CD14-positive monocyte (primary cell): ENCODE data around the gene SFTPB. TPM values are rescaled to one million over a fixed set of nuclear protein-coding genes. Genes with fewer than 3 reads are reported as not detected.

Experiments used
- DNase-seq, 3 donors: peaks; one replicate each; pipeline ENCODE4 v3.0.0-alpha.2; 2011 to 2022
- H2AFZ ChIP-seq: 2 replicates; pipeline ENCODE4 v1.6.0; 2012; ENCODE audit warnings: mild to moderate bottlenecking, low read depth, low read length, inconsistent platforms; ENCODE audit not compliant: insufficient read depth, poor library complexity, severe bottlenecking
- H3K27ac ChIP-seq, 2 donors: 1 replicate in 1 of 2; 2 replicates in 1 of 2; pipeline ENCODE4 v1.5.1; 2012 to 2013; ENCODE audit warnings: low read length in 2 of 2, control low read depth in 1 of 2, inconsistent platforms in 1 of 2, low read depth in 1 of 2, mild to moderate bottlenecking in 1 of 2
- H3K27me3 ChIP-seq, 2 donors: one replicate each; pipeline versions ENCODE4 v1.6.0 to v1.6.1; 2011 to 2013; ENCODE audit warnings: low read length in 2 of 2; ENCODE audit not compliant: control insufficient read depth in 2 of 2, insufficient read depth in 2 of 2
- H3K36me3 ChIP-seq, 2 donors: replicated peaks in 1 of 2; 1 replicate in 1 of 2; 2 replicates in 1 of 2; pipeline versions ENCODE4 v1.5.1 to v1.6.1; 2012 to 2013; ENCODE audit warnings: low read length in 2 of 2, control low read depth in 1 of 2, inconsistent platforms in 1 of 2, mild to moderate bottlenecking in 1 of 2; ENCODE audit not compliant: insufficient read depth in 2 of 2, control insufficient read depth in 1 of 2
- H3K4me1 ChIP-seq, 2 donors: 1 replicate in 1 of 2; 2 replicates in 1 of 2; pipeline versions ENCODE4 v1.5.1 to v1.6.1; 2012 to 2013; ENCODE audit warnings: low read length in 2 of 2, control low read depth in 1 of 2, inconsistent platforms in 1 of 2, mild to moderate bottlenecking in 1 of 2, moderate library complexity in 1 of 2; ENCODE audit not compliant: insufficient read depth in 2 of 2, control insufficient read depth in 1 of 2
- H3K4me2 ChIP-seq: replicated peaks from 2 replicates; pipeline ENCODE3; 2012; ENCODE audit warnings: low read length, moderate library complexity, mild to moderate bottlenecking; ENCODE audit not compliant: poor library complexity, severe bottlenecking; ENCODE audit errors: extremely low read depth
- H3K4me3 ChIP-seq, 3 experiments: fragments of 200-600 bp in 1 of 3; sonication (generic) in 1 of 3; replicated peaks in 1 of 3; 1 replicate in 2 of 3; 2 replicates in 1 of 3; pipeline ENCODE4 v1.5.1; 2011 to 2013; ENCODE audit warnings: low read length in 3 of 3, mild to moderate bottlenecking in 3 of 3, control low read depth in 2 of 3, low read depth in 2 of 3, inconsistent platforms in 1 of 3, moderate library complexity in 1 of 3
- H3K79me2 ChIP-seq: 2 replicates; pipeline ENCODE4 v1.6.0; 2012; ENCODE audit warnings: mild to moderate bottlenecking, control low read depth, inconsistent platforms, low read length, moderate library complexity; ENCODE audit not compliant: insufficient read depth
- H3K9ac ChIP-seq: 2 replicates; pipeline ENCODE4 v1.6.0; 2017; ENCODE audit warnings: low read length, mild to moderate bottlenecking; ENCODE audit not compliant: insufficient read depth, poor library complexity, severe bottlenecking
- H3K9me3 ChIP-seq, 2 donors: replicated peaks in 1 of 2; 1 replicate in 1 of 2; 2 replicates in 1 of 2; pipeline versions ENCODE4 v1.5.1 to v1.6.1; 2012 to 2013; ENCODE audit warnings: low read length in 2 of 2, control low read depth in 1 of 2; ENCODE audit not compliant: control insufficient read depth in 1 of 2, insufficient read depth in 1 of 2
- H4K20me1 ChIP-seq: 2 replicates; pipeline ENCODE4 v1.6.0; 2012; ENCODE audit warnings: mild to moderate bottlenecking, low read length, control low read depth, moderate library complexity; ENCODE audit not compliant: insufficient read depth
- H3K27ac Mint-ChIP-seq, 7 donors: one replicate each; pipeline ENCODE4 v1.8.0; 2020; ENCODE audit warnings: mild to moderate bottlenecking in 7 of 7, mixed read lengths in 7 of 7, moderate library complexity in 6 of 7, inconsistent platforms in 2 of 7
- H3K27me3 Mint-ChIP-seq, 3 donors: one replicate each; pipeline ENCODE4 v1.8.0; 2021 to 2022; ENCODE audit warnings: low read depth in 3 of 3, mild to moderate bottlenecking in 3 of 3, mixed read lengths in 3 of 3, moderate library complexity in 3 of 3, inconsistent platforms in 1 of 3
- H3K36me3 Mint-ChIP-seq, 2 donors: one replicate each; pipeline ENCODE4 v1.8.0; 2020; ENCODE audit warnings: mixed read lengths in 2 of 2, inconsistent platforms in 1 of 2, mild to moderate bottlenecking in 1 of 2
- H3K4me1 Mint-ChIP-seq: one replicate; pipeline ENCODE4 v1.8.0; 2020; ENCODE audit warnings: mild to moderate bottlenecking, mixed read lengths
- H3K4me3 Mint-ChIP-seq, 2 donors: one replicate each; pipeline ENCODE4 v1.8.0; 2020; ENCODE audit warnings: mild to moderate bottlenecking in 2 of 2, mixed read lengths in 2 of 2, moderate library complexity in 1 of 2
- H3K9me3 Mint-ChIP-seq, 7 donors: one replicate each; pipeline ENCODE4 v1.8.0; 2020 to 2022; ENCODE audit warnings: mixed read lengths in 7 of 7, mild to moderate bottlenecking in 6 of 7, moderate library complexity in 6 of 7, inconsistent platforms in 2 of 7
- WGBS: methylation state at CpG from one replicate; pipeline ENCODE4 v1.1.5; 2013; ENCODE audit warnings: missing lambda C conversion rate; ENCODE audit not compliant: insufficient coverage; 5-methylcytosine and 5-hydroxymethylcytosine counted together
- intact Hi-C, 2 donors: fragments of 100-400 bp; cut with micrococcal nuclease; formaldehyde crosslinking; loops; one replicate each; pipeline versions ENCODE4 v1.15.0 to v1.15.1; 2023
- polyA plus RNA-seq, 3 donors: library from polyadenylated mRNA; depleted of rRNA in 1 of 3; unstranded in 2 of 3; stranded (reverse) in 1 of 3; fragments of 300-500 nt in 2 of 3; fragments of >200 nt in 1 of 3; fragmentation: Illumina TruSeq in 2 of 3; gene quantifications; 1 replicate in 2 of 3; 2 replicates in 1 of 3; pipeline ENCODE4 v1.2.3, GENCODE V29; 2012 to 2021
- TF ChIP-seq, protein P1 (sequence below): fragments of 200-600 bp; IDR thresholded peaks from one replicate; pipeline ENCODE4 v1.8.0; 2022; ENCODE audit warnings: antibody characterized with exemption, mild to moderate bottlenecking

Gene SFTPB
- polyA plus RNA-seq, 3 donors, result 0.18 to 0.47 TPM; not detected in 1

DNA sequence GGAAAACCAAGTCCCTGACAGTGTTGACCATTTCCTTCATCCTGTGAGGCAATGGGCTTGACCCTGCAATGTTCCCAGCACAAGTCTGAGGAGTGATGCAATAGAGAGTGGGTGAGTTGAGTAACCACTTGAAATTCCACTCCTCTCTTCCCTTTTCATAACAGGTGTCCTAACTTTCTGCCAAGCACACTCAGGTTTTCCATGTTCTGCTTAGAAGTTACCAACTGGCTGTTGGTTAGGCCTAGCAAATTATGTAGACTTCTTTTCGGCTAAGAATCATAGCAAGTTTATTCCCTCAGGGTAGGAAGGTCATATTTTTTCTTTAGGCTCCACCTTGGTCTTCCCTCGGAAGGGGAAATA is 37.7 kb upstream of the SFTPB start:
- Mint-ChIP-seq H3K27ac (peak overlapping the region; percentile 97 to 100 (median 99)), H3K27me3 (no peaks in the 10 kb centered on the region), H3K9me3 (peaks cover 0 to 4% (median 2%) of the 10 kb centered on the region in 7 donors), H3K36me3 (peaks cover 3 to 5% of the 10 kb centered on the region in 2 donors), H3K4me1 (peaks cover 87% of the 10 kb centered on the region), H3K4me3 (peak overlapping the region; percentile 47 to 87)
- peak overlapping the region in 1 of 3 experiments; percentile 53 for H3K4me3 ChIP-seq
- intact Hi-C loops, result loop anchor here in 1 of 2 donors (5.0 kb wide), 1 partner anchor 33 kb away; no protein-coding TSS in a partner anchor
- DNase-seq, result peak; percentile 78 to 93 (median 92)
- peaks cover 99 to 100% of the 10 kb centered on the region in 2 donors for H3K4me1 ChIP-seq
- H3K27me3 ChIP-seq, result no peaks in the 10 kb centered on the region
- no peaks in the 10 kb centered on the region for H3K36me3 ChIP-seq
- H2AFZ ChIP-seq, result no peak overlapping the region
- no peaks in the 10 kb centered on the region for H3K79me2 ChIP-seq
- H3K9me3 ChIP-seq, result no peaks in the 10 kb centered on the region
- WGBS, result no CpG with 5 or more reads among the region's 2 CpGs
- no peaks in the 10 kb centered on the region for H4K20me1 ChIP-seq
- H3K4me2 ChIP-seq, result peak overlapping the region; percentile 64
- peak overlapping the region; percentile 77 for H3K9ac ChIP-seq
- TF ChIP-seq, protein P1, sequence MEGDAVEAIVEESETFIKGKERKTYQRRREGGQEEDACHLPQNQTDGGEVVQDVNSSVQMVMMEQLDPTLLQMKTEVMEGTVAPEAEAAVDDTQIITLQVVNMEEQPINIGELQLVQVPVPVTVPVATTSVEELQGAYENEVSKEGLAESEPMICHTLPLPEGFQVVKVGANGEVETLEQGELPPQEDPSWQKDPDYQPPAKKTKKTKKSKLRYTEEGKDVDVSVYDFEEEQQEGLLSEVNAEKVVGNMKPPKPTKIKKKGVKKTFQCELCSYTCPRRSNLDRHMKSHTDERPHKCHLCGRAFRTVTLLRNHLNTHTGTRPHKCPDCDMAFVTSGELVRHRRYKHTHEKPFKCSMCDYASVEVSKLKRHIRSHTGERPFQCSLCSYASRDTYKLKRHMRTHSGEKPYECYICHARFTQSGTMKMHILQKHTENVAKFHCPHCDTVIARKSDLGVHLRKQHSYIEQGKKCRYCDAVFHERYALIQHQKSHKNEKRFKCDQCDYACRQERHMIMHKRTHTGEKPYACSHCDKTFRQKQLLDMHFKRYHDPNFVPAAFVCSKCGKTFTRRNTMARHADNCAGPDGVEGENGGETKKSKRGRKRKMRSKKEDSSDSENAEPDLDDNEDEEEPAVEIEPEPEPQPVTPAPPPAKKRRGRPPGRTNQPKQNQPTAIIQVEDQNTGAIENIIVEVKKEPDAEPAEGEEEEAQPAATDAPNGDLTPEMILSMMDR, result no peak
- H3K27ac ChIP-seq, result peak overlapping the region; percentile 97 to 99

DNA sequence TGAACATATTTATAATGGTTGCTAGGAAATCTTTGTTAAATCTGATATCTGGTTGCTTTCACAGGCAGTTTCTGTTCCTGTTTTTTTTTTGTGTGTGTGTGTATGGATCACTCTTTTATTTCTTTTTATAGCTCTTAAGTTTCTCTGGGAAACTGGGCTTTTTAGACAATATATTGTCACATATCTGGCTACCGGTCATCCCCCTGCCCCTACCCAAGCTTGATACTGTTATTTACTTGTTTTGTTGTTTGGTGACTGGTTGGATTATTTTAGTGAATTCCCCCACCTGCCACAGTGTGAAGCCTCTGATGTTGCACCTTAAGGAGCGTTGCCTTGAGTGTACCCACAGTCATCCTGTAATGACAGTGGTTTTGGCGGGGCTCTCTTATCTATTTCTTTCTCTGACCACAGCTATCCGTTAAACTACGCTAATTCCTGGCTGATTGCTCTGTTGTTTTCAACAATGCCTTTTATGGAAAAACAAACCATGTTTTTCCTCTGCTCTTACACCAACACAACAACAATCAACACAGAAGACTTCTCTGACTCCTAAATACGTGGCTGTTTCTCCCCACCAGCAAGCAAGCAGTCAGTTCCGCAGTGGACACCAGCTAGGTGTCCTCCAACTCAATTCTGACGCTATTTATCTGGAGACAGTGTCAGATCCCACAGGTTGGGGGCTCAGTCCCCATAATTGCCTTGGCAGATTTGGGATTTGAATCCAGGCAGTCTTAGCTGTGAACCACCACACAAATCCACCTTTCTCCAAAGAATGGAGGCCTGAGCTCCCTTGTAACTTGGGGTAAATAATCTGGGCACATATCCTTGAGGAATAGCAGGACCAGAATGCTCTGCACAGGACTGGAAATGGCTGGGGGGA is 37.0 kb upstream of the SFTPB start:
- H3K9me3 Mint-ChIP-seq, result peaks cover 0 to 4% (median 2%) of the 10 kb centered on the region in 7 donors
- peak overlapping the region; percentile 64 for H3K4me2 ChIP-seq
- H3K4me3 ChIP-seq, result peak overlapping the region in 1 of 3 experiments; percentile 53
- no peaks in the 10 kb centered on the region for H3K27me3 ChIP-seq
- H3K4me3 Mint-ChIP-seq, result peak overlapping the region; percentile 61 to 87
- H2AFZ ChIP-seq, result no peak overlapping the region
- peak overlapping the region; percentile 97 to 100 (median 99) for H3K27ac Mint-ChIP-seq
- H3K36me3 ChIP-seq, result no peaks in the 10 kb centered on the region
- 15% methylated on average over 7 of the region's 8 CpGs for WGBS
- H3K9me3 ChIP-seq, result no peaks in the 10 kb centered on the region
- H3K36me3 Mint-ChIP-seq, result peaks cover 3 to 5% of the 10 kb centered on the region in 2 donors
- H4K20me1 ChIP-seq, result no peaks in the 10 kb centered on the region
- H3K27ac ChIP-seq, result peak overlapping the region; percentile 97 to 99
- DNase-seq, result peak; percentile 59 to 79 (median 67)
- H3K9ac ChIP-seq, result peak overlapping the region; percentile 68
- H3K79me2 ChIP-seq, result no peaks in the 10 kb centered on the region
- TF ChIP-seq, protein P1, result no peak
- H3K4me1 ChIP-seq, result peaks cover 99 to 100% of the 10 kb centered on the region in 2 donors
- H3K27me3 Mint-ChIP-seq, result no peaks in the 10 kb centered on the region
- intact Hi-C loops, result loop anchor here in 1 of 2 donors (5.0 kb wide), 2 partner anchors 33 to 118 kb away; no protein-coding TSS in a partner anchor
- peaks cover 85% of the 10 kb centered on the region for H3K4me1 Mint-ChIP-seq
